DOHH2 (cell line): ENCODE data around the gene ETV6.

ENCODE experiments used
- CTCF ChIP-seq: fragments of 200-600 bp; sonication (generic); IDR thresholded peaks from one replicate; pipeline ENCODE4 v1.5.1; 2014; ENCODE audit warnings: antibody characterized with exemption, mild to moderate bottlenecking, low read depth, low read length; ENCODE audit not compliant: poor library complexity, severe bottlenecking
- EZH2phosphoT487 ChIP-seq: fragments of 200-600 bp; sonication (generic); IDR thresholded peaks from 2 replicates; pipeline ENCODE4 v1.6.1; 2017; ENCODE audit warnings: borderline replicate concordance, mild to moderate bottlenecking, antibody characterized with exemption, low read length, moderate library complexity, mixed read lengths

DNA sequence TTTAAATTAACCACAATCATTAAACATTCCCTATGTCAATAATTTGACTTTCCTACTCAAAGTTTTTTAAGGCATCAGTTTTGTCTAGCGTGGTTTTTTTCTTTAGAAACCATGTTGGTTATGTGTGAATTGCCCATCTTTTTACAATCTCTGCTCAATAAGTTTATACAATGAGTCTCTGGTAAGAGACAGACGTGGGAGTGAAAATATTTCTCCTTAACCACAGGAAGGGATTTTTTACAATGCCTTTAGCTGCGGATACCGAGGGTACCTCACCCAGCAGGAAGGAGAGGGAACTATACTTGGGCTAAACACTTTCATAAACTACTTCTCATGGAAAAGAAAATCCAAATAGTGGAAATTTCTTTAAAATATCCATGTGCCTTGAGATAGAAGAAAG lies 229.8 kb downstream of the ETV6 start:
- no peak for TF ChIP-seq CTCF
- TF ChIP-seq EZH2phosphoT487, result no peak
